Keratinocyte (primary cell): ENCODE results near the gene ARMC10. TPM values are rescaled to one million over a fixed set of nuclear protein-coding genes. Genes with fewer than 3 reads are reported as not detected.

Source experiments
- DNase-seq: peaks from one replicate; pipeline ENCODE4 v3.0.0-alpha.2; 2011; ENCODE audit warnings: low read depth, missing footprints, low spot score
- FAIRE-seq: peaks from 2 replicates; lab custom pipeline; 2011; peaks lifted over from hg19 to GRCh38; lab: Jason Lieb, UNC
- H2AFZ ChIP-seq: 2 replicates; pipeline ENCODE4 v1.6.0; 2012; ENCODE audit warnings: low read length, control low read depth, inconsistent platforms; ENCODE audit not compliant: control insufficient read depth
- H3K27ac ChIP-seq: 2 replicates; pipeline ENCODE4 v1.5.1; 2011; ENCODE audit warnings: low read length; ENCODE audit not compliant: control insufficient read depth, insufficient read depth
- H3K27me3 ChIP-seq: 3 replicates; pipeline ENCODE4 v1.6.0; 2011; ENCODE audit warnings: low read length; ENCODE audit not compliant: control insufficient read depth, insufficient read depth; ENCODE audit errors: extremely low read depth
- H3K36me3 ChIP-seq, 2 experiments: 2 replicates in 1 of 2; 3 replicates in 1 of 2; pipeline ENCODE4 v1.5.1; 2011; ENCODE audit warnings: low read length in 2 of 2, mild to moderate bottlenecking in 1 of 2; ENCODE audit not compliant: control insufficient read depth in 2 of 2, insufficient read depth in 2 of 2; ENCODE audit errors: extremely low read depth in 1 of 2
- H3K4me1 ChIP-seq: 3 replicates; pipeline ENCODE4 v1.5.1; 2011; ENCODE audit warnings: low read length; ENCODE audit not compliant: control insufficient read depth, insufficient read depth; ENCODE audit errors: extremely low read depth
- H3K4me2 ChIP-seq: 3 replicates; pipeline ENCODE4 v1.6.0; 2011; ENCODE audit warnings: low read depth, low read length; ENCODE audit not compliant: control insufficient read depth, insufficient read depth; ENCODE audit errors: extremely low read depth
- H3K4me3 ChIP-seq, 3 experiments: fragments of 200-600 bp in 1 of 3; sonication (generic) in 1 of 3; 2 replicates in 2 of 3; 3 replicates in 1 of 3; pipeline ENCODE4 v1.5.1; 2011 to 2016; ENCODE audit warnings: low read length in 3 of 3, mild to moderate bottlenecking in 3 of 3, control low read depth in 2 of 3, inconsistent platforms in 1 of 3, low read depth in 1 of 3, mixed read lengths in 1 of 3, mixed run types in 1 of 3, moderate library complexity in 1 of 3; ENCODE audit not compliant: control insufficient read depth in 2 of 3, insufficient read depth in 2 of 3; ENCODE audit errors: extremely low read depth in 1 of 3
- H3K79me2 ChIP-seq: 2 replicates; pipeline ENCODE4 v1.6.0; 2012; ENCODE audit warnings: low read length; ENCODE audit not compliant: control insufficient read depth, insufficient read depth
- H3K9ac ChIP-seq: 3 replicates; pipeline ENCODE4 v1.6.0; 2011; ENCODE audit warnings: low read length; ENCODE audit not compliant: control insufficient read depth, insufficient read depth; ENCODE audit errors: extremely low read depth
- H3K9me1 ChIP-seq: 3 replicates; pipeline ENCODE4 v1.6.0; 2011; ENCODE audit warnings: low read length; ENCODE audit not compliant: control insufficient read depth, insufficient read depth; ENCODE audit errors: extremely low read depth
- H3K9me3 ChIP-seq: 2 replicates; pipeline ENCODE4 v1.5.1; 2012; ENCODE audit warnings: low read depth, low read length; ENCODE audit not compliant: control insufficient read depth
- H4K20me1 ChIP-seq: 3 replicates; pipeline ENCODE4 v1.6.0; 2011; ENCODE audit warnings: low read length; ENCODE audit not compliant: control insufficient read depth, insufficient read depth; ENCODE audit errors: extremely low read depth
- EZH2 ChIP-seq: IDR thresholded peaks from one replicate; pipeline ENCODE4 v1.6.1; 2012; ENCODE audit warnings: inconsistent platforms, mild to moderate bottlenecking, low read length, moderate library complexity
- dilution Hi-C: fragments of 300-500 bp; cut with MboI; formaldehyde crosslinking; loops from one replicate; pipeline ENCODE4 v1.7.0; 2020; ENCODE audit warnings: low sequenced_read_pairs; ENCODE audit not compliant: extremely low pct_ligation_motif_present
- polyA plus RNA-seq, 5 experiments: library from polyadenylated mRNA; depleted of rRNA in 3 of 5; stranded (reverse) in 3 of 5; stranded (forward) in 1 of 5; unstranded in 1 of 5; fragments of >200 nt; gene quantifications; 1 replicate in 1 of 5; 2 replicates in 3 of 5; 3 replicates in 1 of 5; pipeline versions ENCODE4 v1.2.1 to v1.2.3, GENCODE V29; 2011 to 2012; ENCODE audit warnings: missing spikeins in 2 of 5, low read depth in 1 of 5, low replicate concordance in 1 of 5
- TF ChIP-seq, protein P1 (sequence below), 3 experiments: IDR thresholded peaks in 1 of 3; conservative IDR thresholded peaks in 1 of 3; optimal IDR thresholded peaks in 1 of 3; 2 replicates in 2 of 3; 3 replicates in 1 of 3; pipeline versions ENCODE3 to v1.5.1; 2011; ENCODE audit warnings: low read length in 3 of 3, mild to moderate bottlenecking in 3 of 3, moderate library complexity in 2 of 3, control low read depth in 1 of 3, inconsistent platforms in 1 of 3; ENCODE audit not compliant: insufficient read depth in 2 of 3; ENCODE audit errors: extremely low read depth in 1 of 3

Gene ARMC10
- polyA plus RNA-seq, 1 donor (not counting 4 experiments of a cell fraction or from before 2014, with no cell fraction given), result 47.1 TPM

DNA sequence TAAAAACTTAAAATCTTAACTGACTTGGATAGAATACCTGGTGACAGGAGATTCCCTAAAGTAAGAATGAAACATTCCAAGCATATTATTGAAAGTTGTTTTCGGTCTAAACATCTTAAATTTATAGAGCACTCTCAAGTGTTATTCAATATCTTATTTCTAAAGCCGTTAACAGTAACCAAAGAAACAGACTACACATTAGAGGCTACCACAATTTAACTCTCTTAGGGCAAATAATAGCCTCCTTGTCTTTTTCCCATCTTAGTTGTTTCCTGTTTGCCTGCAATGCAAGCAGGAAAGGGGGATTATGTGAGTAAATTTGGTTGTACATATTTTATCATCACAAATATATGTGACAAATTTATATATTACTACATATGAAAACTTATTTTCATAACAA is 42.5 kb downstream of the ARMC10 start:
- TF ChIP-seq, protein P1, sequence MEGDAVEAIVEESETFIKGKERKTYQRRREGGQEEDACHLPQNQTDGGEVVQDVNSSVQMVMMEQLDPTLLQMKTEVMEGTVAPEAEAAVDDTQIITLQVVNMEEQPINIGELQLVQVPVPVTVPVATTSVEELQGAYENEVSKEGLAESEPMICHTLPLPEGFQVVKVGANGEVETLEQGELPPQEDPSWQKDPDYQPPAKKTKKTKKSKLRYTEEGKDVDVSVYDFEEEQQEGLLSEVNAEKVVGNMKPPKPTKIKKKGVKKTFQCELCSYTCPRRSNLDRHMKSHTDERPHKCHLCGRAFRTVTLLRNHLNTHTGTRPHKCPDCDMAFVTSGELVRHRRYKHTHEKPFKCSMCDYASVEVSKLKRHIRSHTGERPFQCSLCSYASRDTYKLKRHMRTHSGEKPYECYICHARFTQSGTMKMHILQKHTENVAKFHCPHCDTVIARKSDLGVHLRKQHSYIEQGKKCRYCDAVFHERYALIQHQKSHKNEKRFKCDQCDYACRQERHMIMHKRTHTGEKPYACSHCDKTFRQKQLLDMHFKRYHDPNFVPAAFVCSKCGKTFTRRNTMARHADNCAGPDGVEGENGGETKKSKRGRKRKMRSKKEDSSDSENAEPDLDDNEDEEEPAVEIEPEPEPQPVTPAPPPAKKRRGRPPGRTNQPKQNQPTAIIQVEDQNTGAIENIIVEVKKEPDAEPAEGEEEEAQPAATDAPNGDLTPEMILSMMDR (optimal IDR thresholded peaks at IDR 0.05 in 1 of 3, IDR thresholded peaks at IDR 0.05 in 1 of 3, conservative IDR thresholded peaks at IDR 0.05 in 1 of 3; ENCODE audit: extremely low read depth in 1 of 3, insufficient read depth in 2 of 3, low read length in 3 of 3), result no peak
- no peak for TF ChIP-seq EZH2
- dilution Hi-C loops, result no loop called here
- H3K4me1 ChIP-seq, result peaks cover 5% of the 10 kb centered on the region
- no peaks in the 10 kb centered on the region for H3K79me2 ChIP-seq
- H3K9ac ChIP-seq, result no peak overlapping the region
- no peak for FAIRE-seq
- no peaks in the 10 kb centered on the region for H4K20me1 ChIP-seq
- no peaks in the 10 kb centered on the region for H3K9me3 ChIP-seq
- no peak overlapping the region for H2AFZ ChIP-seq
- no peaks in the 10 kb centered on the region for H3K36me3 ChIP-seq
- no peak overlapping the region for H3K27ac ChIP-seq
- no peak overlapping the region for H3K4me2 ChIP-seq
- no peaks in the 10 kb centered on the region for H3K27me3 ChIP-seq
- no peak for DNase-seq
- H3K9me1 ChIP-seq, result no peaks in the 10 kb centered on the region
- H3K4me3 ChIP-seq, result no peak overlapping the region

DNA sequence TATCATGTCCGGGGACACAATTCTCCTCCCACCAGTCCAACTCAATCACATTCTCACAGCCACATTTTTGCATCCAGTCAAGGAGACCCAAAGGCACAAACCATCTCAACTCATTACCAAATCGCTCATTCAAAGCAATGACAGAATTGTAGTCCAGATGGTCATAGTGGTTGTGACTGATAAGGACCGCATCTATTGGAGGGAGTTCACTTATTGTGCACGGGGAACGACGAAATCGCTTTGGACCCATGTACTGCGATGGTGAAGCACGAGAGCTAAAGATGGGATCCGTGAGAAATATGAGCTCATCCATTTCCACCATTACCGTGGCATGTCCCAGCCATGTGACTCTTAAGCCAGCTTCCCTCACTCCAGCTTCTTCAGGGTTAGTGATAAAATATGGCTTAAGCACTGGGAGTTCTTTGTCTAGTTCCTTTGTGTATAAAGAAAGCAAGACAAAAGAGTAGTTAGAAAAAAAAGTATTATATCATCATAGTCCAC is 44.9 kb downstream of the ARMC10 start:
- Histone ChIP-seq H3K4me2 (no peak overlapping the region), H3K27ac (no peak overlapping the region), H3K4me3 (no peak overlapping the region), H3K9ac (no peak overlapping the region), H3K4me1 (no peaks in the 10 kb centered on the region), H3K9me1 (no peaks in the 10 kb centered on the region), H3K79me2 (no peaks in the 10 kb centered on the region), H3K27me3 (no peaks in the 10 kb centered on the region), H2AFZ (no peak overlapping the region), H4K20me1 (no peaks in the 10 kb centered on the region), H3K9me3 (no peaks in the 10 kb centered on the region), H3K36me3 (peaks cover 0 to 2% of the 10 kb centered on the region in 2 experiments)
- DNase-seq (no peak), FAIRE-seq (no peak)
- TF ChIP-seq, protein P1 (optimal IDR thresholded peaks at IDR 0.05 in 1 of 3, IDR thresholded peaks at IDR 0.05 in 1 of 3, conservative IDR thresholded peaks at IDR 0.05 in 1 of 3; ENCODE audit: extremely low read depth in 1 of 3, insufficient read depth in 2 of 3, low read length in 3 of 3), result no peak
- TF ChIP-seq EZH2, result no peak
- dilution Hi-C loops, result no loop called here
